Left kidney (tissue), 2 donors: ENCODE data around the gene ALG12. TPM values are rescaled to one million over a fixed set of nuclear protein-coding genes. Genes with fewer than 3 reads are reported as not detected.

Experiments
- DNase-seq: peaks from one replicate; pipeline ENCODE4 v3.0.0-alpha.2; 2013
- polyA plus RNA-seq: library from polyadenylated mRNA; unstranded; fragments of 120-200 nt; gene quantifications from one replicate; pipeline ENCODE4 v1.2.1, GENCODE V29; 2013; ENCODE audit not compliant: insufficient read length

Gene ALG12
- polyA plus RNA-seq, 1 donor = 24.1 TPM

- DNase-seq = no peak
Measured at GRCh38 chr22:49933236-49934159, 15.3 kb upstream of the ALG12 start.

DNA sequence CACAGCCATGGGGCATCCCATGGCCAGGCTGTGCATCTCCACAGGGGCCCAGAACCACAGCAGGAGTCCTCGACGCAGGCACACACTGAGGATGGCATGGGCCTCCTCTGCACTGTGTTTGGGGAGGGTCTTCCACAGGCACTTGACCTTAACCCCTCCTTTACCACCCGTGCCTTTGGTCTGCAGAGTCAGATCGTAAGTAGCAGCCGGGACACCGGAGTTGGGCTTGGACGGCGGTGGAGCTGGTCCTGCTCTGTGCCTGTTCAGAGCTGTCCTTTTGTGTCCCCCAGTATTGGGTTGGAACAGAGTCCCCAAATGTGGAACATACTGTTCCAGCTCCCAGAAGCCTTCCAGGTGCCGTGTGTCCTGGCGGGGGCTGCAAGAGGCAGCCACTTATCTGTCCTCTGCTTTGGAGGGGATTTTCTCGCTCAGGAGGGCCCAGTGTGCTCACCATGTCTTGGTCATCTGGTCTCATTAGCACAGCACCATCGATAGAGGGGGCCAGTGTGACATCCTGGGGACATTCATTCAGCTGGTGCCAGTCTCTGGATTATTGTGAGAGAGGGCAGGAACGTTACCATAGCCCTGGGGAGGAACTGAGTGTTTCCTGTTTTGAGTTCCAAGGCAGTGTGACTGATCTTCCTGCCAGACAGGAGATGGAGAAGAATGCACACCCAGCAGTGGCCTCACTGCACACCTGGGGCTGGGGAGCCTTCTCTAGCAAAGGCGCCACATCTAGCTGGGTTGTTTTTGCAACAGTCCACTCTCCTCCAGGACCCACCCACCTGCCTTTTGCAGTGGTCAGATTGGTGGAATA is 12.6 kb upstream of the ALG12 start:
- no peak for DNase-seq

DNA sequence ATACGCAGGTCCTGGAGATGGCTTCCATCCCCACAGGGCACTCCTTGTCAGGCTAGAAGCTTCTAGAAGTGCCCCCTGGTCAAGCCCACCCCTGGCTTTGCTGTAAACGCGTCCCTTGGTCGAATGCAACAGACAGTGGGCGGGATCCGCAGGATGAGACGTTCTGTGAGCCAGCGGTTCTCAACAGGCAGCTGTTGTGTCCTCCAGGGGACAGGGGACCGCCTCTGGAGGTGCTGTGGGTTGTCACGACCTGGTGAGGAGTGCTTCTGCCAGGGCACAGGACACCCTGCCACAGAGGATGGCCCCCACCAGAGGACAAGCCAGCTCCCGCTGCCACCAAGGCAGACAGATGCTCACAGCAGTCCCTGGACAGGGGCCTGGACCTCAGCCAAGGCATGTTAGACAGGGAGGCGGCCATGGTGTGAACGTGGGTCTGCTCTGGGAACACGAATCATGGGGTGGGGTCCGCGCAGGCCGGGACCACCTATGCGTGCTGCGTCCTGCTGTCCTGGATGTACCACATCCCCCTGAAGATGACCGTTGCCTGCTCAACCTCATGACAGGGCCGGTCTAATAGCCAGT is 11.8 kb upstream of the ALG12 start:
- DNase-seq = no peak

GRCh38 chr22:49929211-49929979 is 11.2 kb upstream of the ALG12 start:
- no peak for DNase-seq

GRCh38 chr22:49928555-49929210 is 10.4 kb upstream of the ALG12 start:
- DNase-seq = no peak

GRCh38 chr22:49928185-49928495 is 9.9 kb upstream of the ALG12 start:
- DNase-seq = no peak

DNA sequence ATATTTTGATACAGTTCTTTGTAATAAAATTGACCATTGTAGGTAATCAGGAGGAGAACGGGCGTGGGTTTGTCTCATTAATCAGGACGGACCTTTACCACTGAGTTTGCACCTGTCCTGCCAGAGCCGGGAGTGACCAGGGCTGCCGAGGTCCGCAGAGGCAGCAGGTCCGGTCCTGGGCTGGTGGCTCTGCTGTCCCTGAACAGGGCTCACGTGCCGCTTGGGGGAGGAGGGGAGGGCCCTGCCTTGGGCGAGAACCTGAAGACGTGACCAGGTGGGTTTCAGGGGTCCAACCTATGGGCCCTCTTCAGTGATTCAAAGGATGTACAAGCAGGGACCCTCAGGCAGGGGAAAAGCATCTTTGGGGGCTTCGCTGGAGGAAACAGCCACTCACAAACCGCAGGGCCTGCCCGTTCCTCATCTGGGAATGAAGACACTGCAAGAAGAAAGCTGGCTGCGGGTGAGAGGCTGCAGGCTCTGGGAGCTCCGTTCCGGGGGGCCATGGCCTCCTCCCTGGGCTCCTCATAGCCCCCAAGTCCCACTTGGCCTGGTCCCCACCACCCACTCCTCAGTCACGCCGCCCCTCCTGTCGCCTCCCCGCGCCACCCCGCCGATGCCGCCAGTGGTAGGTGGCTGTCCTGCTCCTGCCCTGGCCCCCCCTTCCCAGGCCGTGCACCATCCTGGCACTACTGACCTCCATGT is 9.4 kb upstream of the ALG12 start:
- no peak for DNase-seq

GRCh38 chr22:49926916-49927315 is 8.7 kb upstream of the ALG12 start:
- DNase-seq = no peak

DNA sequence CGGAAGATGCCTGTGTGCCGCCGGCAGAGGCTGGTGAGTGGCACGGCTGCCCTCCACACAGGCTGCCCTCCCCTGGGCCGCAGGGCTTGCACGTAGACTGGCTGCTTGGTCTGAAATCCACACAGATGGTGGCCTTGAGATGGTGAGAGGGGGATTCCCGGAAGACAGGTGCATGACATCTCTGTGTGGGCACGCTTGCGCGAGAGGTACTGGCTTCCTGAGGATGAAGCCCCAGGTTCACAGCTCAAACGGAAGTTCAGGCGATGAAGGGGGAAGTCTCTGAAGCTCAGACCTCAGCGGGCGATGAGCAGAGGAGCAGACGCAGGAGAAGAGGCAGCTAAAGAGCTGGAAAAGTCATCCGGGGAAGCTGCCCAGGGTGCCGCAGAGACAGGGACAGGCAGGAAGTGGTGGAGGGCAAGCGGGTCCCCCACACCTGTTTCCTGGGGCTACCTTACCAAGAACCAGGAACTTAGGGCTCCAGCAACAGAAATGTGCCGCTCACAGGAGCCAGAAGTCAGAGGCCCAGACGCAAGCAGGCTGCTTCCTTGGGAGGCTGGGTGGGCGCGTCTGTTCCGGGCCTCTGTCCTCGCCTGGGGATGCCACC is 7.4 kb upstream of the ALG12 start:
- no peak for DNase-seq

DNA sequence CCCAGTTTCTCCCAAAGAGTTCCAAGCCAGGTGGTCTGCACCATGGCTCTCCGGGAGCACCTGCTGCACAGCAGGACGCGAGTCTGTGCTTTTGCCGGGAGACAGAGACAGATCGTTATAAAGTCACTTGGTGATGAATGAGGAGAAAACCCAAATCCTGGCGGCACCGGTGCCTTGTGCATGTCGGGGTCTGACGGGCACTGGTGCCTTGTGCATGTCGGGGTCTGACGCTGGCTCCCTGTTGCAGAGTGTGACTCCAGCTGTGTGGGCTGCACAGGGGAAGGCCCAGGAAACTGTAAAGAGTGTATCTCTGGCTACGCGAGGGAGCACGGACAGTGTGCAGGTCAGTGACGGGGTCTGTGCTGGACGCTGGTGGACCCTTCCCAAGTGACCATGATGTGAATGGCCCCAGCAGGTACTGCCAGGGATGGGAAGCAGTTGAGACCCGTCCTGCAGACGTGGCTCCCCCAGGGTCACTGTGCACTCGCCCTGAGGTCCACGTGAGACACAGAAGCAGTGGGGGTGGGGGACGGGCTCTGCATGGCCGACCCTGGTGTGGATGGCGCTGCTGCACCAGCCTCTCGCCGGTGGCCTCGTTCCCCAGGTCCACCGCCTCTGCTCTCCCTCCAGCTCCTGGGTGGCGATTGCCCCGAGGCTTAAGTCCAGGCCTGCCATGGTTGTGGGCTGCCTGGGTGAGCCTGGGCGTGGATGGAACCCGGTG is 6.0 kb upstream of the ALG12 start:
- no peak for DNase-seq

- no peak for DNase-seq
Measured at GRCh38 chr22:49923445-49923844, 5.2 kb upstream of the ALG12 start.

GRCh38 chr22:49922926-49923325 is 4.7 kb upstream of the ALG12 start:
- no peak for DNase-seq

DNA sequence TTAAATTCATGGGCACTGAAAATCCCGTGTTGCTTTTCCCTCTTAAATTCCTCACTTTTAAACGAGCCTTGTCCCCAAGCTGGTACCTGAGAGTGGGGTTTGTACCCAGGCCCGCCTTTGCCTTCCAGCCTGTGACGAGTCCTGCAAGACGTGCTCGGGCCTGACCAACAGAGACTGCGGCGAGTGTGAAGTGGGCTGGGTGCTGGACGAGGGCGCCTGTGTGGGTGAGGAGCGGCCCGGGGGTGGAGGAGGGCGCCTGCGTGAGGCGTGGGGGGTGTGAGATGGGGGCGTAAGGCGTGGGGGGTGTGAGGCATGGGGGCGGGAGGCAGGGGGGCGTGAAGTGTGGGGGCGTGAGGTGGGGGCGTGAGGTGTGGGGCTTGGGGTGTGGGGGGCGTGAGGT is 4.2 kb upstream of the ALG12 start:
- no peak for DNase-seq

DNA sequence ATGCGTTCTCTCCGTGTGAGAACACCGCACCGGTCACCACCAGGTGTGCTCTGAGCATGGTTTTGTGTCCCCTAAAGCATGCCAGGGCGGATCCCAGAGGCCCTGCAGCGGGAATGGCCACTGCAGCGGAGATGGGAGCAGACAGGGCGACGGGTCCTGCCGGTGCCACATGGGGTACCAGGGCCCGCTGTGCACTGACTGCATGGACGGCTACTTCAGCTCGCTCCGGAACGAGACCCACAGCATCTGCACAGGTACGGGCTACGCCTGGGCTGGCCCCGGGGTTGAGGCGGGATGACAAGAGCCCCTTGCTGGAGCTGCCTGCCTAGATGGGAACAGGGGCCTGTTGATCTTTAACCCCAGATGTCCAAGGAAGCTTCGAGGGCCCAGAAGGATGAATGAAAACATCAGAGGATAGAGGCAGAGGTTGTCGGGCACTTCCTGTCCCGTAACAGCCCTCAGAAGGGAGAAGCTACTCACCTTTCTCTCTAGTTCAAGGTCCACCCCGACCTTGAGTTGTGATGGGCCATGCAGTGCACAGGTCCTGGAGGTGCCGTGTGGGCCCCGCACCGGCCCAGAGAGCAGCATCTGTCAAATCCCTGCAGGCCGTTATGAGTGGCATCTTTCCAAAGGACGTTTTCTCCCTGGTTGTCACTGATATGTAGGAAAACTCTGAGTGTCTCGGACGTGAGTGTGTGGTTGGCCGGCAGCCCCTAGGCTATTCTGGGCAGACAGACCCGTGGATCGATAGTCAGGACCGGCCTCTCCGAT is 3.5 kb upstream of the ALG12 start:
- DNase-seq = no peak

DNA sequence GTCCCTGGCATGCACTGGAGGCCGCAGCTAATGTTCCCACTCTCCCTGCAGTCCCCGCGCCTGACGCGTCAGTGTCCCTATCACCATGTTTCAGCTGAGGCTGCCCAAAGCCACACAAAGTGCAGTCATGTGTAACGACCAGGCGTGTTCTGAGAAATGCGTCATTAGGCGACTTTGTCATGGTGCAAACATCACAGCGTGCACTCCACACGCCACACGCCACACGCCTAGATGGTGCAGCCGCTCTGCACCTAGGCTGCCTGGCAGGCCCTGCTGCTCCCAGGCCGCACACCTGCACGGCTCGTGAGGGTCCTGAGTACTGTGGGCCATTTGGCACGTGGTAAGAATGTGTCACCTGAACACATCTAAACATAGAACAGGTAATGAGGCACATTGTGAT is 2.6 kb upstream of the ALG12 start:
- DNase-seq = no peak

GRCh38 chr22:49918911-49919881 is 958 bp upstream of the ALG12 start:
- no peak for DNase-seq

DNA sequence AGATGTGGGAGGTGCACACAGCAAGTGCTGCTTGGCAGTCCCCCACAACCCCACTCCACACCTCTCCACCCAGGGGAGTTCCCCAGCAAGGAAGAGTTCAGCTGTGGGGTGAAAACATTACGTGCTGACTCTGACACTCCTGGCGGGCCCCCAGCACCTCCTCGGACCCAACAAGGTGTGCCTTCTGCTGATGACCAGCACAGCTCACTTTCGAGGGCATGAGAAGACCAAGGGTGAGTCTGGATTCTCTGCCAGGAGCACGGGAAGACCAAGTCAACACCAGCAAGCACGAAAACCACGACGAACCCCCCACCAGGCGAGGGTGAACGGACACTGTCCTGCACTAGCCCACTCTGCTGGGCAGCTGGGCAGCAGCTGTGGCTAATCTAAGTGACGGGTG is 1.4 kb downstream of the ALG12 start:
- DNase-seq = no peak

DNA sequence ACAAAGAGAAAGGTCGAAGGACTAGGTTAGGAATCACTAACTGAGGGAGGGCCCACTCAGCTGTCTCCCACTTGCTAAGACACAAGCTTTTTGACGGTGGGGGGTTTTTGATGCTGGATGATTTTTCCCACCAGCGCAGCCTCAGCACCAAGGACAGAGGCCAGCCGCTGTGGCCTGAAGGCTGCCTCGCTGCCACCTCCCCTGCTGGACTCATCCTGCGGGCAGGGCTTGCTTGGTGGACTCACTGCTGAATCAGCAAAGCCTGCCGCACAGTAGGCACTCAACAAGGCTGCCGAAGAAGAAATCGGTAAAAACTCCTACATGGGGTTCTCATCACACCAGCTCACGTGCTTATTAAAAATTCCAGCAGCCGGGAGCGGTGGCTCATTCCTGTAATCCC is 2.6 kb downstream of the ALG12 start:
- DNase-seq = no peak
